ENCODE measurements around the gene VENTX. TPM values are rescaled to one million over a fixed set of nuclear protein-coding genes. Genes with fewer than 3 reads are reported as not detected.

VENTX gene
- total RNA-seq, 1 experiment from 2014 or later: 28.0 TPM

GRCh38 chr10:133269367-133269766, 31.7 kb downstream of the VENTX start (continued):
- no peak for TF ChIP-seq ZNF512 (CRISPR knock-in tag; IDR thresholded peaks at IDR 0.05; ENCODE audit: borderline replicate concordance)

DNA sequence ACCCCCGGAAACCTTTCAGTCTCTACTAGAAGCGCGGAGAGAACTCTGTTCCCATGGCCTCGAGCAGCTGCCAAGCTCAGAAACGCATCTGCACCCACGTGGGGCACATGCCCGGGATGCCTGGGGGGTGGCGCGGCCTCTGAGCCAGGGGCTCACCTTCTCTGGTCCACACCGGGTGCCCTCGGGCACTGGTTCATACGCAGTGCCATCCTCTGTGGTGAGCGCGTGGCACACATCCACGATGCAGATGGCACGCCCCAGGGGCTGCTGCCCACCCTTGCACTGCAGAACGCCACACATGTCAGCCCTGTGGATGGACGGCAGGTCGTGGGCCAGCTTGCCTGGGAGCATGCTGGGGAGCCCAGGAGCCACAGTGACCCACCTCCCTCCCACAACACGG, 32.5 kb downstream of the VENTX start:
- TF ChIP-seq NR1H2 (CRISPR knock-in tag; IDR thresholded peaks at IDR 0.05) (no peak), GRHL2 (CRISPR knock-in tag; IDR thresholded peaks at IDR 0.05; ENCODE audit: insufficient replicate concordance, severe bottlenecking) (no peak), ATF1 (CRISPR knock-in tag; IDR thresholded peaks at IDR 0.05) (no peak), USF2 (CRISPR knock-in tag; IDR thresholded peaks at IDR 0.05) (no peak), ZBTB43 (CRISPR knock-in tag; IDR thresholded peaks at IDR 0.05) (no peak), RORB (CRISPR knock-in tag; IDR thresholded peaks at IDR 0.05) (no peak), CBFB (CRISPR knock-in tag; IDR thresholded peaks at IDR 0.05; ENCODE audit: low read depth) (no peak)
- H3K27me3 Mint-ChIP-seq (ENCODE audit: low read depth): no peaks in the 10 kb centered on the region
- no peak for ATAC-seq
- POLR2A ChIA-PET: no interaction called here
- H3K9me3 Mint-ChIP-seq: no peaks in the 10 kb centered on the region
- DNase-seq (ENCODE audit: low spot score): no peak
- no peaks in the 10 kb centered on the region for H3K36me3 Mint-ChIP-seq
- H3K27ac Mint-ChIP-seq: no peak overlapping the region
- H3K4me3 Mint-ChIP-seq: no peak overlapping the region
- CTCF ChIA-PET: no interaction called here
- no peaks in the 10 kb centered on the region for H3K4me1 Mint-ChIP-seq

GRCh38 chr10:133270773-133271297, 33.2 kb downstream of the VENTX start:
- Mint-ChIP-seq H3K4me3 (no peak overlapping the region), H3K9me3 (no peaks in the 10 kb centered on the region), H3K36me3 (no peaks in the 10 kb centered on the region), H3K27me3 (ENCODE audit: low read depth) (no peaks in the 10 kb centered on the region), H3K4me1 (peaks cover 4% of the 10 kb centered on the region; the same call in 1 of the 2 replicates), H3K27ac (no peak overlapping the region)
- ChIA-PET POLR2A (no interaction called here), CTCF (interaction anchor here (1.1 kb wide), 1 partner anchor 37 kb away, joined by 4 read pairs; no protein-coding TSS in a partner anchor)
- no peak for DNase-seq (ENCODE audit: low spot score)
- no peak for ATAC-seq
- no peak for TF ChIP-seq ZNF219 (CRISPR knock-in tag; IDR thresholded peaks at IDR 0.05; ENCODE audit: borderline replicate concordance)
- TF ChIP-seq, protein P1, sequence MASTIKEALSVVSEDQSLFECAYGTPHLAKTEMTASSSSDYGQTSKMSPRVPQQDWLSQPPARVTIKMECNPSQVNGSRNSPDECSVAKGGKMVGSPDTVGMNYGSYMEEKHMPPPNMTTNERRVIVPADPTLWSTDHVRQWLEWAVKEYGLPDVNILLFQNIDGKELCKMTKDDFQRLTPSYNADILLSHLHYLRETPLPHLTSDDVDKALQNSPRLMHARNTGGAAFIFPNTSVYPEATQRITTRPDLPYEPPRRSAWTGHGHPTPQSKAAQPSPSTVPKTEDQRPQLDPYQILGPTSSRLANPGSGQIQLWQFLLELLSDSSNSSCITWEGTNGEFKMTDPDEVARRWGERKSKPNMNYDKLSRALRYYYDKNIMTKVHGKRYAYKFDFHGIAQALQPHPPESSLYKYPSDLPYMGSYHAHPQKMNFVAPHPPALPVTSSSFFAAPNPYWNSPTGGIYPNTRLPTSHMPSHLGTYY (CRISPR knock-in tag; IDR thresholded peaks at IDR 0.05): no peak
- no peak for TF ChIP-seq OVOL2 (CRISPR knock-in tag; IDR thresholded peaks at IDR 0.05; ENCODE audit: borderline replicate concordance)
- TF ChIP-seq JAZF1 (CRISPR knock-in tag; IDR thresholded peaks at IDR 0.05): no peak
- no peak for TF ChIP-seq KAT7 (CRISPR knock-in tag; IDR thresholded peaks at IDR 0.05; ENCODE audit: borderline replicate concordance)
- TF ChIP-seq ZNF416 (CRISPR knock-in tag; IDR thresholded peaks at IDR 0.05): no peak
- no peak for TF ChIP-seq ZNF396 (CRISPR knock-in tag; IDR thresholded peaks at IDR 0.05; ENCODE audit: borderline replicate concordance)
- TF ChIP-seq ZNF232 (CRISPR knock-in tag; IDR thresholded peaks at IDR 0.05): no peak
- no peak for TF ChIP-seq SMAD4 (CRISPR knock-in tag; IDR thresholded peaks at IDR 0.05)
- TF ChIP-seq, protein P2, sequence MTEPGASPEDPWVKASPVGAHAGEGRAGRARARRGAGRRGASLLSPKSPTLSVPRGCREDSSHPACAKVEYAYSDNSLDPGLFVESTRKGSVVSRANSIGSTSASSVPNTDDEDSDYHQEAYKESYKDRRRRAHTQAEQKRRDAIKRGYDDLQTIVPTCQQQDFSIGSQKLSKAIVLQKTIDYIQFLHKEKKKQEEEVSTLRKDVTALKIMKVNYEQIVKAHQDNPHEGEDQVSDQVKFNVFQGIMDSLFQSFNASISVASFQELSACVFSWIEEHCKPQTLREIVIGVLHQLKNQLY (CRISPR knock-in tag; IDR thresholded peaks at IDR 0.05): no peak
- TF ChIP-seq GRHL2 (CRISPR knock-in tag; IDR thresholded peaks at IDR 0.05; ENCODE audit: insufficient replicate concordance, severe bottlenecking): no peak
- no peak for TF ChIP-seq ETV6 (CRISPR knock-in tag; IDR thresholded peaks at IDR 0.05)
- no peak for TF ChIP-seq NFATC4 (CRISPR knock-in tag; IDR thresholded peaks at IDR 0.05)
